Esophagus muscularis mucosa (tissue), 4 donors: Measurements from ENCODE around the gene PVR. TPM values are rescaled to one million over a fixed set of nuclear protein-coding genes. Genes with fewer than 3 reads are reported as not detected.
"Not testable (repeated sequence)": the region's sequence is repeated elsewhere in the genome, so short reads cannot be mapped to it uniquely, and the experiment has no call there.

Source experiments
- DNase-seq: peaks from one replicate; pipeline ENCODE4 v3.0.0-alpha.2; 2017; ENCODE audit errors: extremely low spot score
- H3K27ac ChIP-seq, 4 donors: fragments of 200-600 bp; sonication (generic); replicated peaks in 1 of 4; 1 replicate in 3 of 4; 2 replicates in 1 of 4; pipeline ENCODE4 v1.5.1; 2016 to 2019; ENCODE audit warnings: mild to moderate bottlenecking in 1 of 4
- H3K27me3 ChIP-seq, 4 donors: fragments of 200-600 bp; sonication (generic); one replicate each; pipeline versions ENCODE4 v1.5.1 to v1.6.0; 2016 to 2019
- H3K36me3 ChIP-seq, 4 donors: fragments of 200-600 bp; sonication (generic); one replicate each; pipeline ENCODE4 v1.5.1; 2016 to 2019
- H3K4me1 ChIP-seq, 4 donors: fragments of 200-600 bp; sonication (generic); one replicate each; pipeline ENCODE4 v1.5.1; 2016 to 2019
- H3K4me3 ChIP-seq, 4 donors: fragments of 200-600 bp; sonication (generic); 1 replicate in 2 of 4; 2 replicates in 2 of 4; pipeline ENCODE4 v1.5.1; 2016 to 2019; ENCODE audit warnings: mild to moderate bottlenecking in 4 of 4, moderate library complexity in 1 of 4
- H3K9me3 ChIP-seq, 4 donors: fragments of 200-600 bp; sonication (generic); 1 replicate in 3 of 4; 2 replicates in 1 of 4; pipeline ENCODE4 v1.5.1; 2016 to 2019
- EP300 ChIP-seq: sonication (generic); formaldehyde crosslinking; IDR thresholded peaks from one replicate; pipeline ENCODE4 v1.6.1; 2017; ENCODE audit warnings: antibody characterized with exemption
- POLR2A ChIP-seq: fragments of 450-650 bp; IDR thresholded peaks from one replicate; pipeline ENCODE4 v1.6.1; 2017; ENCODE audit warnings: antibody characterized with exemption, moderate library complexity, mild to moderate bottlenecking, low read depth
- POLR2AphosphoS5 ChIP-seq, 2 donors: sonication (generic); formaldehyde crosslinking; IDR thresholded peaks; one replicate each; pipeline ENCODE4 v1.6.1; 2017; ENCODE audit warnings: antibody characterized with exemption in 2 of 2
- WGBS: methylation state at CpG from one replicate; pipeline ENCODE4 v1.1.5; 2018; 5-methylcytosine and 5-hydroxymethylcytosine counted together
- intact Hi-C: fragments of 100-400 bp; cut with DNase I; formaldehyde crosslinking; loops from one replicate; pipeline ENCODE4 v1.15.1; 2023
- total RNA-seq, 4 donors: library from RNA; depleted of rRNA; stranded (reverse); fragments of >200 nt; gene quantifications; one replicate each; pipeline versions ENCODE4 v1.1.0 to v1.2.1, GENCODE V29; 2016
- TF ChIP-seq, protein P1 (sequence below), 3 experiments: fragments of 200-600 bp in 2 of 3; fragments of 450-650 bp in 1 of 3; sonication (generic) in 2 of 3; IDR thresholded peaks; one replicate each; pipeline ENCODE4 v1.5.1; 2017 to 2019; ENCODE audit warnings: antibody characterized with exemption in 3 of 3, mild to moderate bottlenecking in 2 of 3, moderate library complexity in 1 of 3

PVR gene
- total RNA-seq, 4 donors from 2014 or later: 20.8 to 58.3 (median 49.0) TPM

DNA sequence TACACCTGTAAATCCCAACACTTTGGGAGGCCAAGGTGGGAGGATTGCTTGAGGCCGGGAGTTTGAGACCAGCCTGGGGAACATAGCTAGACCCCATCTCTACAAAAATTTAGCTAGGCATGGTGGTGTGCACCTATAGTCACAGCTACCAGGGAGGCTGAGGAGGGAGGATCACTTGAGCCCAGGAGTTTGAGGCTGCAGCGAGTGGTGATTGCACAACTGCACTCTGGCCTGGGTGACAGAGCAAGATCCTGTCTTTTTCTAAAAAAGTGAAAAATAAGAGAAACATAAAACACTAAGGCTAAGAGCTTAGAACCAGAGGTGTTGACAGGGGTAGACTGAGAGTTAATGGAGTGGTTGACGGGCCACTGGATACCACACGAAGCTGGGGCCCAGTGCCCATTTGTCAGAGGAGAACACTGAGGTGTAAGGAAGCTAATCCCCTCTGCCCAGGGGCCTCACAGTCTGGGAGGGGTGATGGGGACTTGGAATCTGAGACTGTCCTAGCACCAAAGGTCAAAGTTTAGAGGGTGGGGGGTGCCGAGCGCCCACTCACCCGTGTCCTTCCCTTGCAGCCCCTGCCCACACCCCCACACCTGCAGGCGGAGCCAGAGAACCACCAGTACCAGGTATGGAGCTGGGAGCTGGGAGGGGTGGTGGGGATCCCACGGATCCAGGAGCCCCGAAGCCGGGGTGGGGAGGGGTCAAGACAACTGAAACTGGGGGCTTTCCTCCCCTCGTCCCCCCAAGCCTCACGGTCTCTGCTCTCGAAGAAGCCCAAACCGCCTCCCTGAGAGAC is 38.5 kb downstream of the PVR start:
- intact Hi-C loops: no loop called here
- no peaks in the 10 kb centered on the region for H3K9me3 ChIP-seq
- 90% methylated on average over 8 of the region's 15 CpGs for whole genome bisulfite sequencing
- H3K36me3 ChIP-seq: peaks cover 7 to 50% (median 32%) of the 10 kb centered on the region in 4 donors
- no peak overlapping the region for H3K27ac ChIP-seq
- H3K27me3 ChIP-seq: no peaks in the 10 kb centered on the region
- peaks cover 3 to 11% (median 7%) of the 10 kb centered on the region in 4 donors for H3K4me1 ChIP-seq
- TF ChIP-seq, protein P1, sequence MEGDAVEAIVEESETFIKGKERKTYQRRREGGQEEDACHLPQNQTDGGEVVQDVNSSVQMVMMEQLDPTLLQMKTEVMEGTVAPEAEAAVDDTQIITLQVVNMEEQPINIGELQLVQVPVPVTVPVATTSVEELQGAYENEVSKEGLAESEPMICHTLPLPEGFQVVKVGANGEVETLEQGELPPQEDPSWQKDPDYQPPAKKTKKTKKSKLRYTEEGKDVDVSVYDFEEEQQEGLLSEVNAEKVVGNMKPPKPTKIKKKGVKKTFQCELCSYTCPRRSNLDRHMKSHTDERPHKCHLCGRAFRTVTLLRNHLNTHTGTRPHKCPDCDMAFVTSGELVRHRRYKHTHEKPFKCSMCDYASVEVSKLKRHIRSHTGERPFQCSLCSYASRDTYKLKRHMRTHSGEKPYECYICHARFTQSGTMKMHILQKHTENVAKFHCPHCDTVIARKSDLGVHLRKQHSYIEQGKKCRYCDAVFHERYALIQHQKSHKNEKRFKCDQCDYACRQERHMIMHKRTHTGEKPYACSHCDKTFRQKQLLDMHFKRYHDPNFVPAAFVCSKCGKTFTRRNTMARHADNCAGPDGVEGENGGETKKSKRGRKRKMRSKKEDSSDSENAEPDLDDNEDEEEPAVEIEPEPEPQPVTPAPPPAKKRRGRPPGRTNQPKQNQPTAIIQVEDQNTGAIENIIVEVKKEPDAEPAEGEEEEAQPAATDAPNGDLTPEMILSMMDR (IDR thresholded peaks at IDR 0.05): no peak
- TF ChIP-seq POLR2A: no peak
- no peak for TF ChIP-seq POLR2AphosphoS5 (IDR thresholded peaks at IDR 0.05)
- no peak for TF ChIP-seq EP300
- no peak overlapping the region for H3K4me3 ChIP-seq
- no peak for DNase-seq

DNA sequence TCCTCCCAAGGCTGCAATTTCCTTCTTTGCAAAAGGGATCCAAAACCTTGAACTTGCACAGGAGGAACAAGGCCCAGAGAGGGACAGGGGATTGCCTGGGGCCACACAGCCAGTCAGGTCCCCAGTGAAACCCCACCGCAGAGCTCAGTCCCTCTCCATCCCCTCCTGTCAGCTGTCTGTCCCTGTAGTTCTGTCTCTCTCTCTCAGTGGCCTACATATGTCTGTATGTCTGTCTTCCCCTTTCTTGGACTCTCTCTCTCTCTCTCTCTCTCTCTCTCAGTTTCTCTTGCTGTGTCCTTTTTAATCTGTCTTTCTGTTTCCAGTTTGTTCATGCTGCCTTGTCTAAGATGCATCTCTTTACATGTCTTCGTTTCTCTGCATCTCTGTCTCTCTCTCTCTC is 39.1 kb downstream of the PVR start:
- 94% methylated on average over 2 of the region's 2 CpGs for WGBS
- TF ChIP-seq, protein P1 (IDR thresholded peaks at IDR 0.05): no peak
- TF ChIP-seq POLR2AphosphoS5 (IDR thresholded peaks at IDR 0.05): no peak
- no peak for TF ChIP-seq EP300
- no peak for TF ChIP-seq POLR2A

DNA sequence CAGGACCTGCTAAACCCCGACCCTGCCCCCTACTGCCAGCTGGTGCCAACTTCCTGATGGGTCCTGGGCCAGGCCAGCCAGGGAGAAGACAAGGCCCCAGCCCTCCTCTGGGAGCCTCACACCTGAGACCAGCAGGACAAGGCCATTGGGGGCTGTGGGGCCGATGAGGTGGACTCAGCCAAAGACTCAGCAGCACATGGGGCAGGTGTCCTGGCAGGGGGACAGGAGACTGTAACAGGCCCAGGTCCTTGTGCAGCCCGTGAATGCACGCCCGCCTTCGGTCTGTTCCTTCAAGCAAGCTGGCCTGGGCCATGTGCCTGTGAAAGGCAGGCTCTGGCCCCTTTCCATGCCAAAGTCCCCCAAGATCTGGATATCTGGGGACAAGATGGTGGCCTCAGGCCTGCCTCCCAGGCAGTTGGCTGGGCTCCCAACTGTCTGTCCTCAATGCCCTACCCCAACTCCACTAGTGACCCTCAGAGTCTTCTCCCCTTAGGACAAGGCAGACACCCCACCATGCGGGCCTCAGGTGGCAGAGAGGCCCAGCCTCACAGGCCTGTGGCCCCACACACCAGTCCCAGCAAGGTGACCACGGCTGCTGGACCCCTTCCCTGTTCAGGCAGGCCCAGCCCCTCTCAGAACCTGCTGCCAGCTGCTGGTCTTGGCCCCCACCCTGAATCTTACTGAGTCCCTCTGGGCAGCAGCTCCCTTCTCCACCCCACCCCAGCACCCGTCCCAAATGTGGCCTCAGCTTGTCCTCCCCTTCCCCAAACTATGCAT is 39.9 kb downstream of the PVR start:
- DNase-seq: no peak
- intact Hi-C loops: no loop called here

More for the DNA sequence above, 39.1 kb downstream of the PVR start:
- Histone ChIP-seq H3K4me3 (no peak overlapping the region), H3K27ac (no peak overlapping the region), H3K36me3 (peaks cover 7 to 50% (median 32%) of the 10 kb centered on the region in 4 donors), H3K9me3 (no peaks in the 10 kb centered on the region), H3K27me3 (no peaks in the 10 kb centered on the region), H3K4me1 (peaks cover 3 to 11% (median 7%) of the 10 kb centered on the region in 4 donors)
- DNase-seq: no peak
- intact Hi-C loops: no loop called here

DNA sequence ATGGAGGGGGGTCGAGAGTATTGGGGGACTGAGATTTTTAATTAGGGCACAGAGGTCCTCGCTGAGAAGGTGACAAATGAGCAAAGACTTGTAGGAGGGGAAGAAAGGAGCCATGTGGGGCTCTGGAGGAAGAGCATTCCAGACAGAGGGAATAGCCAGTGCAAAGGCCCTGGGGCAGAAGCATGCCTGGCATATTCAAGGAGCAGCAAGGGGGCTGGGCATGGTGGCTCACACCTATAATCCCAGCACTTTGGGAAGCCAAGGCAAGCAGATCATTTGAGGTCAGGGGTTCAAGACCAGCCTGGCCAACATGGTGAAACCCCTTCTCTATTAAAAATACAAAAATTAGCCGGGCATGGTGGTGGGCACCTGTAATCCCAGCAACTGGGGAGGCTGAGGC is 40.7 kb downstream of the PVR start:
- H3K27me3 ChIP-seq, DNase-seq, H3K9me3 ChIP-seq, H3K4me3 ChIP-seq, intact Hi-C loops: not testable (repeated sequence)
- Histone ChIP-seq H3K27ac (peak overlapping the region in 3 of 4 donors; percentile 6 to 50 (median 26)), H3K36me3 (peaks cover 7 to 36% (median 26%) of the 10 kb centered on the region in 4 donors), H3K4me1 (peaks cover 8 to 19% (median 13%) of the 10 kb centered on the region in 4 donors)
- 95% methylated on average over 3 of the region's 3 CpGs for WGBS

More for the DNA sequence above, 39.9 kb downstream of the PVR start:
- Histone ChIP-seq H3K27me3 (no peaks in the 10 kb centered on the region), H3K36me3 (peaks cover 7 to 43% (median 29%) of the 10 kb centered on the region in 4 donors), H3K4me3 (no peak overlapping the region), H3K9me3 (no peaks in the 10 kb centered on the region), H3K27ac (no peak overlapping the region), H3K4me1 (peaks cover 3 to 11% (median 7%) of the 10 kb centered on the region in 4 donors)
- 86% methylated on average over 4 of the region's 9 CpGs for WGBS
- TF ChIP-seq, protein P1 (IDR thresholded peaks at IDR 0.05): no peak
- no peak for TF ChIP-seq POLR2A
- no peak for TF ChIP-seq EP300
- TF ChIP-seq POLR2AphosphoS5 (IDR thresholded peaks at IDR 0.05): no peak
